Measurements from ENCODE around the gene LY6G6C. TPM values are rescaled to one million over a fixed set of nuclear protein-coding genes. Genes with fewer than 3 reads are reported as not detected.

The LY6G6C gene
- total and polyA plus RNA-seq, 2 of the 13 experiments (the other 11 are each of a cell fraction or from before 2014, with no cell fraction given): 0.15 TPM; not detected in 1

- TF ChIP-seq ZNF800 (CRISPR knock-in tag; IDR thresholded peaks at IDR 0.05): peak; percentile 64; the same call in 1 of the 2 replicates
- TF ChIP-seq ZNF713 (CRISPR knock-in tag; IDR thresholded peaks at IDR 0.05): no peak
- TF ChIP-seq CEBPB (IDR thresholded peaks at IDR 0.05; ENCODE audit: borderline replicate concordance, low read depth, low read length): no peak
- no peak for TF ChIP-seq SNAI1 (CRISPR knock-in tag; IDR thresholded peaks at IDR 0.05; ENCODE audit: borderline replicate concordance)
- TF ChIP-seq ASH2L (IDR thresholded peaks at IDR 0.05; ENCODE audit: insufficient read length, low read depth, low read length): peak; percentile 70
- TF ChIP-seq, protein P1, sequence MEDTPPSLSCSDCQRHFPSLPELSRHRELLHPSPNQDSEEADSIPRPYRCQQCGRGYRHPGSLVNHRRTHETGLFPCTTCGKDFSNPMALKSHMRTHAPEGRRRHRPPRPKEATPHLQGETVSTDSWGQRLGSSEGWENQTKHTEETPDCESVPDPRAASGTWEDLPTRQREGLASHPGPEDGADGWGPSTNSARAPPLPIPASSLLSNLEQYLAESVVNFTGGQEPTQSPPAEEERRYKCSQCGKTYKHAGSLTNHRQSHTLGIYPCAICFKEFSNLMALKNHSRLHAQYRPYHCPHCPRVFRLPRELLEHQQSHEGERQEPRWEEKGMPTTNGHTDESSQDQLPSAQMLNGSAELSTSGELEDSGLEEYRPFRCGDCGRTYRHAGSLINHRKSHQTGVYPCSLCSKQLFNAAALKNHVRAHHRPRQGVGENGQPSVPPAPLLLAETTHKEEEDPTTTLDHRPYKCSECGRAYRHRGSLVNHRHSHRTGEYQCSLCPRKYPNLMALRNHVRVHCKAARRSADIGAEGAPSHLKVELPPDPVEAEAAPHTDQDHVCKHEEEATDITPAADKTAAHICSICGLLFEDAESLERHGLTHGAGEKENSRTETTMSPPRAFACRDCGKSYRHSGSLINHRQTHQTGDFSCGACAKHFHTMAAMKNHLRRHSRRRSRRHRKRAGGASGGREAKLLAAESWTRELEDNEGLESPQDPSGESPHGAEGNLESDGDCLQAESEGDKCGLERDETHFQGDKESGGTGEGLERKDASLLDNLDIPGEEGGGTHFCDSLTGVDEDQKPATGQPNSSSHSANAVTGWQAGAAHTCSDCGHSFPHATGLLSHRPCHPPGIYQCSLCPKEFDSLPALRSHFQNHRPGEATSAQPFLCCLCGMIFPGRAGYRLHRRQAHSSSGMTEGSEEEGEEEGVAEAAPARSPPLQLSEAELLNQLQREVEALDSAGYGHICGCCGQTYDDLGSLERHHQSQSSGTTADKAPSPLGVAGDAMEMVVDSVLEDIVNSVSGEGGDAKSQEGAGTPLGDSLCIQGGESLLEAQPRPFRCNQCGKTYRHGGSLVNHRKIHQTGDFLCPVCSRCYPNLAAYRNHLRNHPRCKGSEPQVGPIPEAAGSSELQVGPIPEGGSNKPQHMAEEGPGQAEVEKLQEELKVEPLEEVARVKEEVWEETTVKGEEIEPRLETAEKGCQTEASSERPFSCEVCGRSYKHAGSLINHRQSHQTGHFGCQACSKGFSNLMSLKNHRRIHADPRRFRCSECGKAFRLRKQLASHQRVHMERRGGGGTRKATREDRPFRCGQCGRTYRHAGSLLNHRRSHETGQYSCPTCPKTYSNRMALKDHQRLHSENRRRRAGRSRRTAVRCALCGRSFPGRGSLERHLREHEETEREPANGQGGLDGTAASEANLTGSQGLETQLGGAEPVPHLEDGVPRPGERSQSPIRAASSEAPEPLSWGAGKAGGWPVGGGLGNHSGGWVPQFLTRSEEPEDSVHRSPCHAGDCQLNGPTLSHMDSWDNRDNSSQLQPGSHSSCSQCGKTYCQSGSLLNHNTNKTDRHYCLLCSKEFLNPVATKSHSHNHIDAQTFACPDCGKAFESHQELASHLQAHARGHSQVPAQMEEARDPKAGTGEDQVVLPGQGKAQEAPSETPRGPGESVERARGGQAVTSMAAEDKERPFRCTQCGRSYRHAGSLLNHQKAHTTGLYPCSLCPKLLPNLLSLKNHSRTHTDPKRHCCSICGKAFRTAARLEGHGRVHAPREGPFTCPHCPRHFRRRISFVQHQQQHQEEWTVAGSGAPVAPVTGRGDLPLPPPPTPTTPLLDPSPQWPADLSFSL (CRISPR knock-in tag; IDR thresholded peaks at IDR 0.05): no peak
- no peak for TF ChIP-seq MEIS1 (CRISPR knock-in tag; IDR thresholded peaks at IDR 0.05; ENCODE audit: borderline replicate concordance)
- TF ChIP-seq ZNF773 (CRISPR knock-in tag; IDR thresholded peaks at IDR 0.05; ENCODE audit: borderline replicate concordance): no peak
- TF ChIP-seq RORA (CRISPR knock-in tag; IDR thresholded peaks at IDR 0.05): no peak
- TF ChIP-seq ZNF557 (CRISPR knock-in tag; IDR thresholded peaks at IDR 0.05): no peak; the same call in none of the 2 replicates
- no peak for TF ChIP-seq NR2F2 (IDR thresholded peaks at IDR 0.05; ENCODE audit: borderline replicate concordance, low read depth)
- TF ChIP-seq TBP (CRISPR knock-in tag; IDR thresholded peaks at IDR 0.05): no peak; the same call in 1 of the 2 replicates
- TF ChIP-seq, protein P2, sequence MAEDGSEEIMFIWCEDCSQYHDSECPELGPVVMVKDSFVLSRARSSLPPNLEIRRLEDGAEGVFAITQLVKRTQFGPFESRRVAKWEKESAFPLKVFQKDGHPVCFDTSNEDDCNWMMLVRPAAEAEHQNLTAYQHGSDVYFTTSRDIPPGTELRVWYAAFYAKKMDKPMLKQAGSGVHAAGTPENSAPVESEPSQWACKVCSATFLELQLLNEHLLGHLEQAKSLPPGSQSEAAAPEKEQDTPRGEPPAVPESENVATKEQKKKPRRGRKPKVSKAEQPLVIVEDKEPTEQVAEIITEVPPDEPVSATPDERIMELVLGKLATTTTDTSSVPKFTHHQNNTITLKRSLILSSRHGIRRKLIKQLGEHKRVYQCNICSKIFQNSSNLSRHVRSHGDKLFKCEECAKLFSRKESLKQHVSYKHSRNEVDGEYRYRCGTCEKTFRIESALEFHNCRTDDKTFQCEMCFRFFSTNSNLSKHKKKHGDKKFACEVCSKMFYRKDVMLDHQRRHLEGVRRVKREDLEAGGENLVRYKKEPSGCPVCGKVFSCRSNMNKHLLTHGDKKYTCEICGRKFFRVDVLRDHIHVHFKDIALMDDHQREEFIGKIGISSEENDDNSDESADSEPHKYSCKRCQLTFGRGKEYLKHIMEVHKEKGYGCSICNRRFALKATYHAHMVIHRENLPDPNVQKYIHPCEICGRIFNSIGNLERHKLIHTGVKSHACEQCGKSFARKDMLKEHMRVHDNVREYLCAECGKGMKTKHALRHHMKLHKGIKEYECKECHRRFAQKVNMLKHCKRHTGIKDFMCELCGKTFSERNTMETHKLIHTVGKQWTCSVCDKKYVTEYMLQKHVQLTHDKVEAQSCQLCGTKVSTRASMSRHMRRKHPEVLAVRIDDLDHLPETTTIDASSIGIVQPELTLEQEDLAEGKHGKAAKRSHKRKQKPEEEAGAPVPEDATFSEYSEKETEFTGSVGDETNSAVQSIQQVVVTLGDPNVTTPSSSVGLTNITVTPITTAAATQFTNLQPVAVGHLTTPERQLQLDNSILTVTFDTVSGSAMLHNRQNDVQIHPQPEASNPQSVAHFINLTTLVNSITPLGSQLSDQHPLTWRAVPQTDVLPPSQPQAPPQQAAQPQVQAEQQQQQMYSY (CRISPR knock-in tag; IDR thresholded peaks at IDR 0.05): peak; percentile 68
- peak; percentile 68; the same call in 1 of the 2 replicates for TF ChIP-seq ELF4 (CRISPR knock-in tag; IDR thresholded peaks at IDR 0.05; ENCODE audit: borderline replicate concordance)
- no peak for TF ChIP-seq ZBTB25 (CRISPR knock-in tag; IDR thresholded peaks at IDR 0.05)
- 0 out of 2 replicates have a peak, but pooled peaks have one; percentile 33 for TF ChIP-seq ZSCAN21 (CRISPR knock-in tag; IDR thresholded peaks at IDR 0.05; ENCODE audit: borderline replicate concordance)
Observed at GRCh38 chr6:31729515-31729978, 8.0 kb upstream of the LY6G6C start (continued).

All from HepG2 (cell line).